ENCODE data around the gene CDKN2AIPNL. TPM values are rescaled to one million over a fixed set of nuclear protein-coding genes. Genes with fewer than 3 reads are reported as not detected.
"Not testable (repeated sequence)": the region's sequence is repeated elsewhere in the genome, so short reads cannot be mapped to it uniquely, and the experiment has no call there.

CDKN2AIPNL gene
- total and polyA plus RNA-seq, 11 donors = 26.6 to 87.5 (median 32.4) TPM

DNA sequence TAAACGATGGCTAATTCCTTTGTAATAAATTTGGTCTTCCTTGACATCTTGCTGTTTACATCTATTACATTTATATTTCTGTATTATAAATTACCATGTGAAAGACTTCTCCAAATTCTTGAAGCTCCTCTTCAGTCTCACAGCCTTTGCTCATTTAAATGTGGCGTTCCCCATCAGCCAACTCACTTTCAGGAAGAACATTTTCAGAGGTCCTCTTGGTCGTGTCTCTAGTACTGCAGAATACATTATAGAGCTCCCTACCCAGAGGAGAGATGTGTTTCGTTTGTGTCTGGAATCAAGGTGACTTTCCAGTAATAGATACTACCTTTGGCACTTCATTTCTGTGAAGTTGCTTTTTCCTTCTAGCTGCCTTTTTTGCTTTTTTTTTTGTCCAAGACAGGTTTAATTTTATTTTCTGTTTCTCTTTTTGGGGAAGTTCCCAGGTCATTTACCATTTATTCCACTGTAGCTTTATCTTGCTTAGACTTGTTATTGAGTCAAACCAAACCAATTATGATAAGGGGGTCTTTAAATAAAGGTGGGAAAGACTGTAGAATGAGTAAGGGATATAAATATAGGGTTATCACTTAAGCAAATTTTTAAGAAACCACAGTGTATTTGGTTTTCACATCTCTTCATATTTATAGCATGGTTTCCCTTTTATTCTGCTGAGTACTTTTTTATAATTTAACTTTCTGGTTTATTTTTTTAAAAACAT lies 27.5 kb downstream of the CDKN2AIPNL start:
- Histone ChIP-seq H3K4me3 (no peak overlapping the region), H3K27me3 (no peaks in the 10 kb centered on the region), H3K36me3 (peaks cover 0 to 100% (median 99%) of the 10 kb centered on the region in 9 donors), H3K27ac (no peak overlapping the region), H3K4me1 (no peaks in the 10 kb centered on the region), H3K9me3 (no peaks in the 10 kb centered on the region)
- DNase-seq (no peak), ATAC-seq (no peak)
- 55 to 78% (median 67%) methylated on average over 4 of the region's 4 CpGs for WGBS, 4 donors
- intact Hi-C loops (cut with DNase I) = no loop called here
- TF ChIP-seq POLR2A (IDR thresholded peaks at IDR 0.05) = no peak
- TF ChIP-seq, protein P1, sequence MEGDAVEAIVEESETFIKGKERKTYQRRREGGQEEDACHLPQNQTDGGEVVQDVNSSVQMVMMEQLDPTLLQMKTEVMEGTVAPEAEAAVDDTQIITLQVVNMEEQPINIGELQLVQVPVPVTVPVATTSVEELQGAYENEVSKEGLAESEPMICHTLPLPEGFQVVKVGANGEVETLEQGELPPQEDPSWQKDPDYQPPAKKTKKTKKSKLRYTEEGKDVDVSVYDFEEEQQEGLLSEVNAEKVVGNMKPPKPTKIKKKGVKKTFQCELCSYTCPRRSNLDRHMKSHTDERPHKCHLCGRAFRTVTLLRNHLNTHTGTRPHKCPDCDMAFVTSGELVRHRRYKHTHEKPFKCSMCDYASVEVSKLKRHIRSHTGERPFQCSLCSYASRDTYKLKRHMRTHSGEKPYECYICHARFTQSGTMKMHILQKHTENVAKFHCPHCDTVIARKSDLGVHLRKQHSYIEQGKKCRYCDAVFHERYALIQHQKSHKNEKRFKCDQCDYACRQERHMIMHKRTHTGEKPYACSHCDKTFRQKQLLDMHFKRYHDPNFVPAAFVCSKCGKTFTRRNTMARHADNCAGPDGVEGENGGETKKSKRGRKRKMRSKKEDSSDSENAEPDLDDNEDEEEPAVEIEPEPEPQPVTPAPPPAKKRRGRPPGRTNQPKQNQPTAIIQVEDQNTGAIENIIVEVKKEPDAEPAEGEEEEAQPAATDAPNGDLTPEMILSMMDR (IDR thresholded peaks at IDR 0.05) = no peak

DNA sequence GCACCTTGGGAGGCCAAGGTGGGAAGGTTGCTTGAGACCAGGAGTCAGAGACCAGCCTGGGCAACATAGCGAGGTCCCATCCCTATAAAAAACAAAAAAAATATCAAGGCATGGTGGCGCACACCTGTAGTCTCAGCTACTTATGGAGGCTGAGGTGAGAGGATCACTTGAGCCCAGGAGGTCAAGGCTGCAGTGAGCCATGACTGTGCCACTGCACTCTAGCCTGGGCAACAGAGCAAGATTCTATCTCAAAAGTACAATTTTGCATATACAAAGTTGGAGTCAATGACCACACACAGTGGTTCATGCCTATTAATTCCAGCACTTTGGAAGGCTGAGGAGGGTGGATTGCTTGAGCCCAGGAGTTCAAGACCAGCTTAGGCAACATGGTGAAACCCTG lies 29.5 kb downstream of the CDKN2AIPNL start:
- H3K4me3 ChIP-seq; DNase-seq; intact Hi-C loops (cut with DNase I); H3K9me3 ChIP-seq; ATAC-seq; H3K27ac ChIP-seq; H3K27me3 ChIP-seq: not testable (repeated sequence)
- WGBS, 4 donors = 92 to 100% (median 99%) methylated on average over 2 of the region's 2 CpGs
- H3K4me1 ChIP-seq = peaks cover 0 to 13% (median 5%) of the 10 kb centered on the region in 12 donors
- peaks cover 0 to 100% (median 99%) of the 10 kb centered on the region in 9 donors for H3K36me3 ChIP-seq

DNA sequence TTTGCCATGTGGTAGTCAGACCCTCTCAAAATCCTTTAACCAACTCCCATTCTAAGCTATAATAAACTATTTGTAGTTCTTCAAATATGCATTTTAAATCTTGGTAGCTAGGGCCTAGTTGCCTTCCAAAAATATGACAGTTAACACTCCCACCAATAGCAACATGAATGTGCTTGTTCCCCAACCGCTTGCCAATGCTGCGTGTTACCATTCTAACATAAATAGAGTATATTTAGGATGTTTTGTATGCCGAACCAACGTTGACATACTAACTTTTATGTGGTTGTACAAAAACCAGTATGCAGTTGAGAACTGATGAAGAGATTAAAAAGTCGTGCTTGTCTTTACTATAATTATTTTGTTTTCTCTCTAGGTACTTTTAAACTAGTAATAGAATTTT lies 31.3 kb downstream of the CDKN2AIPNL start:
- Histone ChIP-seq H3K4me1 (peaks cover 0 to 25% (median 12%) of the 10 kb centered on the region in 12 donors), H3K27me3 (no peaks in the 10 kb centered on the region), H3K36me3 (peaks cover 0 to 99% (median 97%) of the 10 kb centered on the region in 9 donors), H3K9me3 (no peaks in the 10 kb centered on the region), H3K27ac (no peak overlapping the region), H3K4me3 (no peak overlapping the region)
- no peak for TF ChIP-seq POLR2A (IDR thresholded peaks at IDR 0.05)
- TF ChIP-seq, protein P1 (IDR thresholded peaks at IDR 0.05) = no peak
- DNase-seq (no peak), ATAC-seq (no peak)
- intact Hi-C loops (cut with DNase I) = no loop called here
- WGBS, 4 donors = 82 to 91% (median 84%) methylated on average over 5 of the region's 5 CpGs

DNA sequence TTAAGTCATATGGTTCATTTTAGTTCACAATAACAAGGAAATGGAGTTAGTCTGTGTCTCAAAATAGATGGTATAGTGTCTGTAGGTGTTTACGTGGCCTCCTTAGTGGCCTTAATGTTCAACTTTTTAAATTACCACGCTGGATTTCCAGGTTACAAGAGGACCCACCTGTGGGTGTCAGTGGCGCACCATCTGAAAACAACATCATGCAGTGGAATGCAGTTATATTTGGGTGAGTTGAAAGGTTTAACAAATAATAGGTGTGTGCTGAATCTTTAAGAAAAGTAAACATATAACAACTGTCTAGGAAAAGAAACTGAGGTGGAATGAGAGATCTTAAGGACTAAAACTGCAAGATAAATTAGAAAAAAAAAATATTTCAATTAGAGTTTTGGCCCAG lies 37.4 kb downstream of the CDKN2AIPNL start:
- TF ChIP-seq, protein P1 (IDR thresholded peaks at IDR 0.05) = no peak
- TF ChIP-seq POLR2A (IDR thresholded peaks at IDR 0.05) = no peak
- no peaks in the 10 kb centered on the region for H3K27me3 ChIP-seq
- H3K27ac ChIP-seq = no peak overlapping the region
- H3K36me3 ChIP-seq = peaks cover 0 to 52% (median 45%) of the 10 kb centered on the region in 9 donors
- intact Hi-C loops (cut with DNase I) = loop anchor here in 7 of 10 donors (5.0 kb wide), 4 partner anchors 38 to 203 kb away; partner anchors contain the start of genes JADE2 (in 5 of the 7), CDKN2AIPNL (in 1 of the 7) and SKP1 (in 1 of the 7)
- ATAC-seq (no peak), DNase-seq (no peak)
- no peaks in the 10 kb centered on the region for H3K9me3 ChIP-seq
- WGBS, 4 donors = 59 to 71% (median 67%) methylated on average over 3 of the region's 3 CpGs
- peak overlapping the region in 2 of 12 donors; percentile 5 to 14 for H3K4me3 ChIP-seq
- peaks cover 0 to 62% (median 38%) of the 10 kb centered on the region in 12 donors for H3K4me1 ChIP-seq

DNA sequence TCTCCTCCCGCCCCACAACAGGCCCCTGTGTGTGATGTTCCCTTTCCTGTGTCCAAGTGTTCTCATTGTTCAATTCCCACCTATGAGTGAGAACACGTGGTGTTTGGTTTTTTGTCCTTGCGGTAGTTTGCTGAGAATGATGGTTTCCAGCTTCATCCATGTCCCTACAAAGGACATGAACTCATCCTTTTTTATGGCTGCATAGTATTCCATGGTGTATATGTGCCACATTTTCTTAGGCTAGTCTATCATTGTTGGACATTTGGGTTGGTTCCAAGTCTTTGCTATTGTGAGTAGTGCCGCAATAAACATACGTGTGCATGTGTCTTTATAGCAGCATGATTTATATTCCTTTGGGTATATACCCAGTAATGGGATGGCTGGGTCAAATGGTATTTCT lies 38.0 kb downstream of the CDKN2AIPNL start:
- not testable (repeated sequence) for H3K27me3 ChIP-seq, H3K9me3 ChIP-seq, ATAC-seq, DNase-seq, H3K27ac ChIP-seq
- H3K4me1 ChIP-seq = peaks cover 0 to 61% (median 38%) of the 10 kb centered on the region in 12 donors
- H3K36me3 ChIP-seq = peaks cover 0 to 46% (median 39%) of the 10 kb centered on the region in 9 donors
- WGBS, 4 donors = 86 to 90% (median 88%) methylated on average over 5 of the region's 5 CpGs
- intact Hi-C loops (cut with DNase I) = loop anchor here in 7 of 10 donors (5.0 kb wide), 4 partner anchors 39 to 204 kb away; partner anchors contain the start of genes JADE2 (in 5 of the 7), CDKN2AIPNL (in 1 of the 7) and SKP1 (in 1 of the 7)
- peak overlapping the region in 7 of 12 donors; percentile 83 to 99 (median 91) for H3K4me3 ChIP-seq
